Muscle of leg (tissue), 11 donors: ENCODE data around the gene FLNA. TPM values are rescaled to one million over a fixed set of nuclear protein-coding genes. Genes with fewer than 3 reads are reported as not detected.

Experiments used
- DNase-seq: peaks from one replicate; pipeline ENCODE4 v3.0.0; 2013
- H3K27ac ChIP-seq: one replicate; pipeline ENCODE4 v1.5.1; 2013; ENCODE audit warnings: mild to moderate bottlenecking, low read length, control low read depth
- H3K27me3 ChIP-seq: one replicate; pipeline ENCODE4 v1.6.1; 2013; ENCODE audit warnings: low read length; ENCODE audit not compliant: control insufficient read depth, insufficient read depth
- H3K36me3 ChIP-seq: one replicate; pipeline ENCODE4 v1.6.1; 2013; ENCODE audit warnings: low read length; ENCODE audit not compliant: control insufficient read depth, insufficient read depth
- H3K4me1 ChIP-seq: one replicate; pipeline ENCODE4 v1.6.1; 2013; ENCODE audit warnings: low read length; ENCODE audit not compliant: control insufficient read depth, insufficient read depth
- H3K4me3 ChIP-seq: one replicate; pipeline ENCODE4 v1.5.1; 2013; ENCODE audit warnings: low read length, control low read depth
- H3K9me3 ChIP-seq: replicated peaks from 2 replicates; pipeline ENCODE4 v1.6.1; 2013; ENCODE audit warnings: low read depth, low read length; ENCODE audit not compliant: control insufficient read depth
- WGBS: methylation state at CpG from one replicate; pipeline ENCODE4 v1.1.5; 2013; ENCODE audit warnings: missing lambda C conversion rate; ENCODE audit not compliant: insufficient coverage; 5-methylcytosine and 5-hydroxymethylcytosine counted together
- polyA plus RNA-seq, 8 donors: library from polyadenylated mRNA; unstranded; fragments of 120-200 nt; gene quantifications; one replicate each; pipeline versions ENCODE4 v1.2.1 to v1.2.3, GENCODE V29; 2013; ENCODE audit warnings: inconsistent platforms in 1 of 8, low replicate concordance in 1 of 8; ENCODE audit not compliant: insufficient read length in 8 of 8, insufficient read depth in 1 of 8
- total RNA-seq: library from RNA; stranded (reverse); fragments of 120-200 nt; gene quantifications from one replicate; pipeline ENCODE4 v1.2.4, GENCODE V29; 2013

FLNA gene
- total and polyA plus RNA-seq, 9 donors, result 212 to 450 (median 365) TPM

DNA sequence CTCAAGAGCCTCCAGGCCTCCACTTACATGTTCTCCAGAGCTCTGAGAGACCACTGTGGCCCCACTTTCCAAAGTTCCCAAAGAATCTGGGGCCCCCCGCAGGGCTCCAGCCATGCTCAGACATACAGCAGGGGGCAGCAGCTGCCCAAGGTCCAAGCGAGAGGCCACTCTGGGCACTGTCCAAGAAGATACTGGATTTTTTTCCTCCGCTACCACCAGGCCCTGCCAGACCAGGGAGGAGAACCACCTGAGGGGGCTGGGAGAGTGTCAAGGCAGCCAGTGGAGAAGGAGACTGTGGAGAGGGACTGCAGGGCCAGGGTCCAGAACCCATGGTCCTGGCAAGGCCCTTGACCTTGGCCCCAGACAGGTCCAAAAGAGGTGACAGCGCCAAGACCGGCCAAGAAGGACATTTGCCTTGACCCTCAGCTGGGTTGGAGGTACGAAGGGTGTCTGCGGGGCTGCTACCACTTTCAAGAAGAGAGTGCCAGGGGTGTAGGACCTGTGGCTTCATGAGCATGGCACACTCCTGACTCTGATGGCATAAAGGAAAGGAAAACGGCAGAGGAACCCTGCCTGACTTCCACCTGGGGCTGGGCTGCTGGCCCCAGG is 10.0 kb upstream of the FLNA start:
- DNase-seq, result no peak
- H3K4me1 ChIP-seq, result peaks cover 18% of the 10 kb centered on the region
- H3K9me3 ChIP-seq, result no peaks in the 10 kb centered on the region
- 70% methylated on average over 7 of the region's 8 CpGs for WGBS
- no peaks in the 10 kb centered on the region for H3K27me3 ChIP-seq
- H3K36me3 ChIP-seq, result peaks cover 6% of the 10 kb centered on the region
- H3K27ac ChIP-seq, result no peak overlapping the region
- no peak overlapping the region for H3K4me3 ChIP-seq

GRCh38 chrX:154383359-154384283 is 9.2 kb upstream of the FLNA start:
- H3K27me3 ChIP-seq, result no peaks in the 10 kb centered on the region
- no peaks in the 10 kb centered on the region for H3K9me3 ChIP-seq
- H3K4me3 ChIP-seq, result no peak overlapping the region
- 64% methylated on average over 7 of the region's 14 CpGs for WGBS
- H3K27ac ChIP-seq, result no peak overlapping the region
- H3K4me1 ChIP-seq, result peaks cover 18% of the 10 kb centered on the region
- peaks cover 6% of the 10 kb centered on the region for H3K36me3 ChIP-seq
- no peak for DNase-seq

- H3K36me3 ChIP-seq, result peaks cover 6% of the 10 kb centered on the region
- no peaks in the 10 kb centered on the region for H3K27me3 ChIP-seq
- no peak overlapping the region for H3K4me3 ChIP-seq
- peaks cover 23% of the 10 kb centered on the region for H3K4me1 ChIP-seq
- no peak for DNase-seq
- 77% methylated on average over 7 of the region's 11 CpGs for WGBS
- H3K9me3 ChIP-seq, result no peaks in the 10 kb centered on the region
- no peak overlapping the region for H3K27ac ChIP-seq
These were observed 8.1 kb upstream of the FLNA start for GRCh38 chrX:154382483-154383069.

DNA sequence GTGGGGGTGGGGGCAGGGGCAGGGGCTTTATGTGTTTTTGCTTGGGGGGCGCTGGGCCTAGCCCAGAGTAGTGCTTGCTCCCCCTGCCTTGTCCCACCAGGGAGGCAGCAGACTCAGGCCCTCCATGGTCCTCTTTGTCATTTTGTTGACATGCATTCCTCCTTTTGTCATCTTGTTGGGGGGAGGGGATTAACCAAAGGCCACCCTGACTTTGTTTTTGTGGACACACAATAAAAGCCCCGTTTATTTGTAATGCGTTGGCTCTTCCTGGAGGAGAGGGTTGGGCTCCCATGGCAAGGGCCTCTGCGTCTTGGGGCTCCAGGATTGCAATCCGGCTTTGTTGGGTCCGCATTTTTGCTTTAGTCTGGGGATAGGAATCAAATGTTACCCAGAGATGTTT is 6.8 kb upstream of the FLNA start:
- Histone ChIP-seq H3K27ac (no peak overlapping the region), H3K4me1 (peaks cover 23% of the 10 kb centered on the region), H3K36me3 (peaks cover 6% of the 10 kb centered on the region), H3K9me3 (no peaks in the 10 kb centered on the region), H3K27me3 (no peaks in the 10 kb centered on the region), H3K4me3 (no peak overlapping the region)
- no CpG with 5 or more reads among the region's 6 CpGs for WGBS
- no peak for DNase-seq

DNA sequence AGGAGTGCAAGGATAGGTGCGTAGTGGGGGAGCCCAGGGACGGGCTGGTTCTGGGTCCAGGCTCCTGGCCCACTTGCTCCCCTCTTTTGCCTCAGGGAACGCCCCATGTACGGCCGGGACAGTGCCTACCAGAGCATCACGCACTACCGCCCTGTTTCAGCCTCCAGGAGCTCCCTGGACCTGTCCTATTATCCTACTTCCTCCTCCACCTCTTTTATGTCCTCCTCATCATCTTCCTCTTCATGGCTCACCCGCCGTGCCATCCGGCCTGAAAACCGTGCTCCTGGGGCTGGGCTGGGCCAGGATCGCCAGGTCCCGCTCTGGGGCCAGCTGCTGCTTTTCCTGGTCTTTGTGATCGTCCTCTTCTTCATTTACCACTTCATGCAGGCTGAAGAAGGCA is 6.4 kb upstream of the FLNA start:
- Histone ChIP-seq H3K9me3 (no peaks in the 10 kb centered on the region), H3K27me3 (no peaks in the 10 kb centered on the region), H3K27ac (no peak overlapping the region), H3K4me3 (no peak overlapping the region), H3K4me1 (peaks cover 23% of the 10 kb centered on the region), H3K36me3 (peaks cover 6% of the 10 kb centered on the region)
- DNase-seq, result no peak
- WGBS, result 83% methylated on average over 11 of the region's 14 CpGs

- 52% methylated on average over 10 of the region's 13 CpGs for WGBS
- Histone ChIP-seq H3K27ac (peak overlapping the region; percentile 93), H3K36me3 (peaks cover 6% of the 10 kb centered on the region), H3K27me3 (no peaks in the 10 kb centered on the region), H3K4me3 (peak overlapping the region; percentile 76), H3K4me1 (peaks cover 25% of the 10 kb centered on the region), H3K9me3 (no peaks in the 10 kb centered on the region)
- DNase-seq, result no peak
These were observed 5.7 kb upstream of the FLNA start for GRCh38 chrX:154380153-154380552.

- Histone ChIP-seq H3K27me3 (no peaks in the 10 kb centered on the region), H3K4me1 (peaks cover 28% of the 10 kb centered on the region), H3K4me3 (peak overlapping the region; percentile 76), H3K27ac (peak overlapping the region; percentile 93), H3K36me3 (peaks cover 6% of the 10 kb centered on the region), H3K9me3 (no peaks in the 10 kb centered on the region)
- no peak for DNase-seq
- 38% methylated on average over 27 of the region's 38 CpGs for WGBS
These were observed 5.1 kb upstream of the FLNA start for GRCh38 chrX:154379569-154379951.

GRCh38 chrX:154378799-154379568 is 4.5 kb upstream of the FLNA start, which contains the start of gene EMD:
EMD (plus strand) TSS chrX:154379295; CDS start chrX:154379485, 190 bp downstream.
- peak within 1 kb of the TSS; percentile 95 for H3K27ac ChIP-seq
- H3K4me3 ChIP-seq, result peak within 1 kb of the TSS; percentile 76
- no peaks in the 10 kb centered on the region for H3K9me3 ChIP-seq
- no peaks in the 10 kb centered on the region for H3K27me3 ChIP-seq
- H3K4me1 ChIP-seq, result peaks cover 25% of the 10 kb centered on the region
- peak; percentile 99 for DNase-seq
- peaks cover 6% of the 10 kb centered on the region for H3K36me3 ChIP-seq
- whole genome bisulfite sequencing, result 35% methylated on average over 103 of the region's 103 CpGs

DNA sequence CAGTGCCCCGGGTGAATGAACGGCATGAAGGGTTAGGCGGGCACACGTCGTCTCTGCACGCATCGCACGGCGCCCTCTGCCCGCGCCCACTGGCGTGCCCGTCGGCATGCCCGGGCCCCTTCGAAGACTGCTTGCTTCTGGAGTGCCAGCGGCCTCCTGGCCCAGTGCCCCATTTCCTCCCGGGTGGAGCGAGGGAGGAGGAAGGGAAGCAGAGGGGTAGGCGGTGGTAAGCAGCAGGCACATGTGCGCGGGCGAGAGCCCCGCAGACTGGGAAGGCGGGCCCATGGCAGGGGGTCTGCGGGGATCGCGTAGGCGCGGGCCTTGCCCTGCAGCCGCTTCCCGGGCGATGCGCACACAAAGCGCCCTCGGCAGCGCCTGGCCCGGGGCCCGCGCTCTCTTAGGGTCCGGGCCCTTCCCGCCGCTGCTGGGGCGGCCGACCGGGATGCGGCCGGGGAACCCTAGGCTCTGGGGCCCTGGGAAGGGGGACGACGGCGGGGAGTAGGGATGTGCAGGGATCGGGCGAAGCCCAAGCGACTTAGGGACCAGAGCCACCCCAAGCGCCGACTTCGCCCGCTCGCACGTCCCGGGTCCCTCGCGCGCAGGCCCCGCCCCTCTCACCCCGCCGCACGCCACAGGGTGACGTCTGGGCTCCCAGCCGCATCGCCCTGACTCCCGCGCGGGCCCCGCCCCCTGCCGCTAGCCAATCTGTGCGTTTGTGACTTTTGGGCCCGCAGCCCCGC is 3.8 kb upstream of the FLNA start:
- WGBS, result 33% methylated on average over 78 of the region's 79 CpGs

More for the DNA sequence above, 3.8 kb upstream of the FLNA start:
- H3K27ac ChIP-seq, result peak overlapping the region; percentile 95
- DNase-seq, result peak; percentile 72
- peaks cover 30% of the 10 kb centered on the region for H3K4me1 ChIP-seq
- H3K27me3 ChIP-seq, result no peaks in the 10 kb centered on the region
- H3K9me3 ChIP-seq, result no peaks in the 10 kb centered on the region
- H3K36me3 ChIP-seq, result peaks cover 6% of the 10 kb centered on the region
- peak overlapping the region; percentile 43 for H3K4me3 ChIP-seq
